Kidney epithelial cell (primary cell): ENCODE data around the gene RGS7. TPM values are rescaled to one million over a fixed set of nuclear protein-coding genes. Genes with fewer than 3 reads are reported as not detected.

Experiments
- DNase-seq: peaks from one replicate; pipeline ENCODE4 v3.0.0-alpha.2; 2010; ENCODE audit warnings: low read depth
- H3K27me3 ChIP-seq: 2 replicates; pipeline ENCODE4 v1.6.0; 2011; ENCODE audit warnings: low read length; ENCODE audit not compliant: control insufficient read depth, insufficient read depth
- H3K36me3 ChIP-seq: 2 replicates; pipeline ENCODE4 v1.5.1; 2011; ENCODE audit warnings: low read length; ENCODE audit not compliant: control insufficient read depth, insufficient read depth
- H3K4me3 ChIP-seq: 2 replicates; pipeline ENCODE4 v1.5.1; 2011; ENCODE audit warnings: low read depth, mild to moderate bottlenecking, control low read depth, low read length
- total RNA-seq: library from RNA; depleted of rRNA; stranded (reverse); fragments of >200 nt; gene quantifications from 2 replicates; pipeline ENCODE4 v1.2.3, GENCODE V29; 2015
- TF ChIP-seq, protein P1 (sequence below): IDR thresholded peaks from 2 replicates; pipeline ENCODE4 v1.5.1; 2011; ENCODE audit warnings: mild to moderate bottlenecking, moderate library complexity, low read length, control low read depth, inconsistent platforms; ENCODE audit not compliant: insufficient read depth, poor library complexity, severe bottlenecking

The RGS7 gene
- total RNA-seq, 1 donor from 2014 or later, result 1.5 TPM

DNA sequence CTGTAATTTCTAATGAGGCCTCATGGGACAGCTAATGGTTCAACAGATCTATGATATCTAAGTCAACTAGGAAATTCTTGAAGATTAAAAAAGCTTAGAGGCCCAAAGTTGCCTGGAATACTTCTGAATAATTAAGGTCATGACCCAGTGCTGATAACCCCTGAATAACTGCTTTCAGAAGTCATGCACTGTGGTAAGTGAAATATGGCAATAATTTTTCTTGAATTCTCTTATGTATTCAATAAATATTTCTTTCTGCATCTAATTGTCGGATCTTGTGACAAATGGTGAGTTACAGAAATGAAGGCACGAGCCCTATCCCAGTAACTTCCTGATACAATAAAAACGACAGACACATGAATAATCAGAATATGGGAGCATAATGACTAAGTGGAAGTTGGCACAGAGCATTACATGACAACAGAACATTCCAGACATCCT, 525.8 kb downstream of the RGS7 start:
- H3K4me3 ChIP-seq, result no peak overlapping the region
- no peak for DNase-seq
- TF ChIP-seq, protein P1, sequence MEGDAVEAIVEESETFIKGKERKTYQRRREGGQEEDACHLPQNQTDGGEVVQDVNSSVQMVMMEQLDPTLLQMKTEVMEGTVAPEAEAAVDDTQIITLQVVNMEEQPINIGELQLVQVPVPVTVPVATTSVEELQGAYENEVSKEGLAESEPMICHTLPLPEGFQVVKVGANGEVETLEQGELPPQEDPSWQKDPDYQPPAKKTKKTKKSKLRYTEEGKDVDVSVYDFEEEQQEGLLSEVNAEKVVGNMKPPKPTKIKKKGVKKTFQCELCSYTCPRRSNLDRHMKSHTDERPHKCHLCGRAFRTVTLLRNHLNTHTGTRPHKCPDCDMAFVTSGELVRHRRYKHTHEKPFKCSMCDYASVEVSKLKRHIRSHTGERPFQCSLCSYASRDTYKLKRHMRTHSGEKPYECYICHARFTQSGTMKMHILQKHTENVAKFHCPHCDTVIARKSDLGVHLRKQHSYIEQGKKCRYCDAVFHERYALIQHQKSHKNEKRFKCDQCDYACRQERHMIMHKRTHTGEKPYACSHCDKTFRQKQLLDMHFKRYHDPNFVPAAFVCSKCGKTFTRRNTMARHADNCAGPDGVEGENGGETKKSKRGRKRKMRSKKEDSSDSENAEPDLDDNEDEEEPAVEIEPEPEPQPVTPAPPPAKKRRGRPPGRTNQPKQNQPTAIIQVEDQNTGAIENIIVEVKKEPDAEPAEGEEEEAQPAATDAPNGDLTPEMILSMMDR, result no peak

DNA sequence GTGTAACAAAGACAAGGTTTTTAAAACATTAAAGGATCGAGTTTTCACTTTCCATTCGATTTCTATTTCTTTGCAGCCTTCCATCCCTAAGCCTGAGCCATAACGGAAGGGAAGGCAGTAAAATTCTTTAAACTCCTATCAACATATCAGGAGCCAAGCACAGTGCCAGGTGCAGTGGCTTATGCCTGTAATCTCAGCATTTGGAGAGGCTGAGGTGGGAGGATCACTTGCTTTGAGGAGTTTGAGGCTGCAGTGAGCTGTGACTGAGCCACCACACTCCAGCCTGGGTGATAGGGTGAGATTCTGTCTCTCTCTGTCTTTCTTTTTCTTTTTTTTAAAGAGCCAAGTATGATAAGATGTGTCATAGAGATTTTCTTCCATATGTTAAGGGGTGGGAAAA, 527.5 kb downstream of the RGS7 start:
- H3K36me3 ChIP-seq, result no peaks in the 10 kb centered on the region
- H3K27me3 ChIP-seq, result no peaks in the 10 kb centered on the region
- DNase-seq, result no peak
- H3K4me3 ChIP-seq, result no peak overlapping the region
- TF ChIP-seq, protein P1, result no peak

More for the DNA sequence above, 525.8 kb downstream of the RGS7 start:
- H3K36me3 ChIP-seq, result no peaks in the 10 kb centered on the region
- H3K27me3 ChIP-seq, result no peaks in the 10 kb centered on the region

DNA sequence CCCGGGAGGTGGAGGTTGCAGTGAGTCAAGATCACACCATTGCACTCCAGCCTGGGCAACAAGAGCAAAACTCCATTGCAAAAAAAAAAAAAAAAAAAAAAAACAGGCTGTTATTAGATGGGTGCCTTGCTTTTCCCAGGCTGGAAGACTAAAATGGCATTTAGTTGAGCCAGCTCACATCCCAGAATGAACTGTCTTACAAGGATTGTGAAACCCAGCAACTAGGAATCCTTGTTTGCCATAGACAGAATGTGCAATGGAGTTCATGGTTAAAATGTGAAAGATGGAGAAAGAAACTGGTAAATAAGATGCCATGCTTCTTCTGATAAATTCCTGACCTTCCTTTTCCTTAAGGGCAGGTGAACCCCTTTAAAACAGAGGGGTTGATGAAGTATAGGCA, 529.2 kb downstream of the RGS7 start:
- TF ChIP-seq, protein P1, result no peak
- no peaks in the 10 kb centered on the region for H3K27me3 ChIP-seq
- no peaks in the 10 kb centered on the region for H3K36me3 ChIP-seq
- no peak overlapping the region for H3K4me3 ChIP-seq
- no peak for DNase-seq

DNA sequence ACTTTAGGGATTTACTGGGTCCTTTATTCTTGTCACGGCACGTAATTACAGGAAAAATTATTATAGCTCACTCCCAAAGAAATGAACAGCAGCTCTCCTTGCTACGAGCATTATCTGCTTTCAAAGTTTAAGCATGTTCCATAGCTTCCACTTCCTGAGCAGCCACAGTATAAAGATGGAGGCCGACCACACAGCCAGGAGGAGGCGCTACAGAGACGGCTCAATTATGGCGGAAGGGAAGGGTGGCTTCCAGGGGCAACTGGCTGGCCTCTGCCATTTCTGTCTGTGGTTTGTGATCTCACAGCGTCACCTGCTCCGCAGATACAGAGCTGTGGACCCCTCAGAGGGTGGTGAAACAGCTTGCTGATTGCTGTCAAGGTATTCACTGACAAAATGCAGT, 532.8 kb downstream of the RGS7 start:
- no peak for DNase-seq
- TF ChIP-seq, protein P1, result no peak
- H3K4me3 ChIP-seq, result no peak overlapping the region
- no peaks in the 10 kb centered on the region for H3K36me3 ChIP-seq
- no peaks in the 10 kb centered on the region for H3K27me3 ChIP-seq

DNA sequence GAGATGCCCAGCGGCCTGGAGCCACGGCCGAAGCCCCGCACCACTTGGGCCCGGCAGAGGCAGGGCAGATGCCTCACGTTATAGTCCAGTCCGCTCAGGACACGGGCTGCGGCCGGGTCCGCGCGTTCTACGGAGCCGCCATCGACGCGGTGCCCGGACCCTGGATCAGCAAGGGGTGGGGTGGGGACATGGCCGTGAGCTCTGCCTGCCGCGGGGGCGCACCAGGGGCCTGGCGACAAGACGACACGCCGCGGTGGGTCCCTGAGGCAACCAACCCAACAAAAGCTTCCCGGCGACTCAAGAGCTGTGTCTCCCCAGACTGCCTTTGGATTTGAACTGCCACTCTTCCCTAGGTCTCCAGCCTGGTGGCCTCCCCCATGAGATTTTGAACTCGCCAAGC, 533.6 kb downstream of the RGS7 start:
- Histone ChIP-seq H3K27me3 (no peaks in the 10 kb centered on the region), H3K36me3 (no peaks in the 10 kb centered on the region), H3K4me3 (no peak overlapping the region)
- TF ChIP-seq, protein P1, result no peak
- DNase-seq, result no peak

DNA sequence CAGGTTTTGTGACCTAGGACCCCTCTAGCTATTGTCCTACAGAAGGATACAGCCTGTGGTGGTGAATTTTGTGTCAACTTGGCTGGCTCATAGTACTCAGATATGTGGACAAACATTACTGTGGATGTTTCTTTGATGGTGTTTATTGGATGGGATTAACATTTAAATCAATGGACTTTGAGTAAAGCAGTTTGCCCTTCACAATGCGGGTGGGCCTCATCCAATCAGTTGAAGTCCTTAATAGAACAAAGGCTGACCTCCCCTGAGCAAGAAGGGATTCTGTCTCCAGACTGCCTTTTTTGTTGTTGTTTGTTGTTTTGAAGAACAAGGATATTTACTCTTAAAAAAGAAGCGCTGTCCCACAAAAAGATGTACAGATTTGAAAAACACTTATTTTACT, 535.1 kb downstream of the RGS7 start:
- Histone ChIP-seq H3K27me3 (no peaks in the 10 kb centered on the region), H3K4me3 (no peak overlapping the region), H3K36me3 (no peaks in the 10 kb centered on the region)
- no peak for DNase-seq
- TF ChIP-seq, protein P1, result no peak
